GM21423 (cell line): ENCODE results near the gene GP9.
"Not testable (repeated sequence)": the region's sequence is repeated elsewhere in the genome, so short reads cannot be mapped to it uniquely, and the experiment has no call there.

Source experiments
- ATAC-seq: cut with Tn5 transposase; IDR thresholded peaks from one replicate; pipeline ENCODE4 v1.9.1; 2021; ENCODE audit warnings: mild to moderate bottlenecking, moderate library complexity; ENCODE audit not compliant: unreplicated experiment

The GP9 gene

GRCh38 chr3:129069313-129070085 is 8.9 kb downstream of the GP9 start:
- ATAC-seq, result not testable (repeated sequence)

- ATAC-seq, result no peak
Observed at GRCh38 chr3:129070086-129070885, 9.7 kb downstream of the GP9 start.

- ATAC-seq, result no peak
Observed at GRCh38 chr3:129077222-129077621, 16.6 kb downstream of the GP9 start.

- ATAC-seq, result no peak
Observed at GRCh38 chr3:129078510-129078909, 17.9 kb downstream of the GP9 start.

DNA sequence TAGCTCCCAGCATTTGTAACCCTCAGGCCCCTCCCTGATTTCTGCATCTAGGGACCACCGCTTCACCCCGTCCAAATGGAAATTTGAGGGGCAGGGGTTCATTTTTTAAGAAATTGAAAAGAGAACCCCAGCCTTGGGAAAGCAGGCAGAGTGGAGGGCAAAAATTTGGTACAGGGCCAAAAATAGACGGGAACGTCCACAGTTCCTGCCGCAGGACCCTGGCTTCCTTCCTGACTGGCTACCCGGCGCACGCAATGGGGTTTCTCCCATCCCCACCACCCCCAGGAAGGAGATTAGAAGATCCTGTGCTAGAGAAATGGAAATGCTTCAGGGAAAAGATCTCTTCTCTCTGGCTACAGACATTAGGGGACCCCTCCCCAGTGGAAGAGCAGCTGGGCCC is 20.9 kb downstream of the GP9 start:
- no peak for ATAC-seq

- no peak for ATAC-seq
Observed at GRCh38 chr3:129082026-129082425, 21.4 kb downstream of the GP9 start.

DNA sequence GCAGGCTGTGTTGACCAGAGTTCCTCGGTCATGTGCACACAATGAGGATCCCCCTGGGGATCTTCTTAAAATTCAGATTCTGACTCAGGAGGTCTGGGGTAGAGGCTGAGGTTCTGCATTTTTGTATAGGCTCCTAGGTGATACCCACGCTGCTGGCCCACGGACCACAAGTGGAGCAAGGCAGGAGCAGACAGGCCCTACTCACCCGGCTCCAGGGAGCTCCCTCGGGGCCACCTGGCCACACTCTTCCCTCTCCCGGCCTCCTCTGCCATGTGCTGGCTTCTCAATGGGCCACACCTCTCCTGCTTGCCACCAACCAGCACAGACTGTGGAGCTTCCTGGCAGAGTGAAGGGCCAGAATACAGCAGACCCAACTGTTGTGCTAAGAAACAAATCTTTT is 23.9 kb downstream of the GP9 start:
- no peak for ATAC-seq

DNA sequence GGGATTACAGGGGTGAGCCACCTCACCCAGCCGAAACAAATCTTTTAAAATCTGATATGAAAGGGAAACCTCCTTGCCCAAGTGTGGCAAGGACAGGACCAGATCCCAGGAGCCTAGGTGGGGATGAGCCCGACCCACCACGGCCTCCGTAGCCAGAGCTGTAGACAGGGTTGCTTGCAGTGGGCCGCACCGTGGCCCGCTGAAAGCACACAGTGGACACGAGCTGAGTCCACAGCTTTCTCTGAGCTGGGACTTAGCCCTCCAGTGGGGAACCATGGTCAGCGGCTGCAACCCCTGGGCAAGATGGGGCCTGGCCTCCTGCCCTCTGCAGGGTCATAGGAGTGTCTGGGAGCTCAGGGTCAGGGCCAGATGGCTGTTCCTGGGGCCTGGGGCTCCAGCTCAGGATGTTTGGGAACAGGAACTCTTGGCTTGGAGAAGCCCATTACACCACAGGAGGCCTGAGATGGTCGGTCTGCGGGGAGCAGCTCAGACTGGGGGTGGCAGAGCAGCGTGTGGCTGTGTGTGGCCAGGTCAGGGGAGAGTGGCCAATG is 24.7 kb downstream of the GP9 start:
- no peak for ATAC-seq

DNA sequence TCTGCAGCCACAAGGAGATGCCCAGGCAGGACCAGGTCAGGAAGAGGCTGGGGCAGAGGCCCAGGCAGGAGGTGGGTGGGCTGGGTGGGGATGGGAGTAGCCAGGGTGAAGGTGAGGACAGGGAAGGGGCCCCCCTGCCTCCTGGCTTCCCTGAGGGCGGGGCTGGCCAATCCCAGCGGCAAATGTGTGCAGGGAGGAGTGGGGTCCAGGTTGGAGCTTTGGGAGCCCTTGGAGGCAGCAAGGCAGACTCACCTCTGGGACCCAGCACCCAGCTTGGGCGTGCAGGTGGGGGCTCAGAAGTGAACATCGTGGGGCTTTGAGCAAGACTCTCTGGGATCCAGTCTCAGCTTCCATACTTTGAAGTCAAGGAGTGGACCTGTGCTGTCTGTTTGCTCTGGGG is 25.2 kb downstream of the GP9 start:
- ATAC-seq, result no peak

GRCh38 chr3:129087138-129087702 is 26.6 kb downstream of the GP9 start:
- ATAC-seq, result no peak

- peak; percentile 59 for ATAC-seq
Observed at GRCh38 chr3:129087904-129088303, 27.3 kb downstream of the GP9 start.

DNA sequence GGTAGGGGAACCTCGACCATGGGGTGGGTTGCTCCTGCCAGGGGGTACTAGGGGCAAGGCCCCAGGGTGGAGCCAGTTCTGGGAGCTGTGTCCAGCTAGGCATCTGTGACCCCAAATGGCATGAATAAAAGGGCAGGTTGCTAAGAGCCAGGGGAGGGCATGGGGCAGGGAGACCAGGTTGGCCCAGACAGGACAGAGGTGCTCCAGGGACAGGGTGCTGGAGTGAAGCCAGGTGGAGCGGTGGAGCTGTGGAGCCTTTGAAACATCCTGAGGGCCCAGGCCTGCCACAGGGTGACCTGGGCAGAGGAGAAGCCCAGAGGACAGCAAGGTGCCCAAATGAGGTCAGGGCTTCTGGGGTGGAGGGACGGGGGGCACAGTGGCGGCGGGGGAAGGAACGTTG is 27.7 kb downstream of the GP9 start:
- ATAC-seq, result not testable (repeated sequence)

DNA sequence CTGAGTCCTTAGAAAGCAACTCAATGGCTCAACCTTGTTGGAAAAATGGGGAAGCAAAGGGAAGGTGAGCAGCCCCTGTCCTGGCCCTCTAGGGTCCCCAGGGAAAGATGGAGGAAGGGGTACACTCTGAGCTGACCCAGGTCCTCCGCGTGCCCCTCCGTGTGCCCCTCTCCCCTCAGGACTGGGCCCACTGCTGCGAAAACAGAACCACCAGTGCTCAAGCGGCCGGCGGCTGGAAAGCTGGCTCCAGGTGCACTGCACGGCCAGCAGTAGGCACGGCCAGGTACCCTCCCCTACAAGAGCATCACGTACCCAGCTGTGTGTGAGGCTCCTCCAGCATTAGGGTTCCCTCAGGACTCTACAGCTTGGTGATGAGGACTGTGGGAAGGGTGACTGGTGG is 34.7 kb downstream of the GP9 start:
- no peak for ATAC-seq

GRCh38 chr3:129100274-129100673 is 39.7 kb downstream of the GP9 start:
- no peak for ATAC-seq

DNA sequence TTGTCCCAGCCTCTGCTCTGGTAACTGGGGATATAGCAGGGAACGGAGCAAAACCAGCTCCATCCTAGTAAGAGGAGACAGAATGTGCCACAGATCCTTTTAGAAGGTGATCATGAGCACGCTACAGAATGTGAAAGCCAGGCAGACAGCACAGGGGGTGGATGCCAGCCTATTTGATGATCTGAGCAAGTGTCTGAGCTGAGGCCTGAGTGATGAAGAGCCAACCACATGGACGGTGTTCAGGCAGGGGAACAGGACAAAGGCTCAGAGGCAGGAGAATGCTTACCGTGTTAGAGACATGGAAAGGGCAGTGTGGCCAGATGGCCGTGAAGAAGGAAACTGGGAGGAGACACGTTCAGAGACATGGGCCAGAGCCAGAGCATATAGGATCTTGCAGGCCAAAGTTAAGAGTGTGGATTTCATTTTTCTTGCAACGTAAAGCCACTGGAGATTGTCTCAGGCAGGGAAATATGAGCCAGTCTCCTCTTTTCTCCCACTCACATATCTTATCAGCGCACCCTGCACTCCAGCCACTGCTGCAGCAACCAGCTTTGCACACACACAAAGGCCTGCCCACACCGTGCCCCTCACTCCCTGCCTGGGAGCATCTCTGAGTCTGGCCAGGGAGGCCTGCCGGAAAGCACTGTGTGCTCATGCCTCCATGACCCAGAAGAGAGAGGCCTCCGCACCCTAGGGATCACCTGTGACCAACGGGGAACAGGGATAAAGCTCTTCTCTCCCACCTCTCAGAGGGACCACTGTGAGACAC is 41.0 kb downstream of the GP9 start:
- no peak for ATAC-seq

DNA sequence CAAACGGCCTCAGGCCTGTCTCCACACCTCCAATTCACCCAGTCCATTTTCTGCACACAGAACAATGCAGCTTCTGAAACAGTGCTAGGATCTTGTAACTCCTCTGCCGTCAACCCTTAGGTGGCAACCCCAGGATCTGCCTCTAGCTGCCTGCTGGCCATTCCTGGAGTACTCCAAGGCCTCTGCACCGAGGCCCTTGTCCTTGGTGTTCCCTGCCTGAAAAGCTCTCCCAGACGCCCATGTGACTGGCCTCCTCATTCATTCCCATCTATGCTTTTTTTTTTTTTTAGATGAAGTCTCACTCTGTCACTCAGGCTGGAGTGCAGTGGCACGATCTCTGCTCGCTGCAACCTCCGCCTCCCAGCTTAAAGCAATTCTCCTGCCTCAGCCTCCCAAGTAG is 42.7 kb downstream of the GP9 start:
- no peak for ATAC-seq

- ATAC-seq, result no peak
Observed at GRCh38 chr3:129104051-129104450, 43.5 kb downstream of the GP9 start.

DNA sequence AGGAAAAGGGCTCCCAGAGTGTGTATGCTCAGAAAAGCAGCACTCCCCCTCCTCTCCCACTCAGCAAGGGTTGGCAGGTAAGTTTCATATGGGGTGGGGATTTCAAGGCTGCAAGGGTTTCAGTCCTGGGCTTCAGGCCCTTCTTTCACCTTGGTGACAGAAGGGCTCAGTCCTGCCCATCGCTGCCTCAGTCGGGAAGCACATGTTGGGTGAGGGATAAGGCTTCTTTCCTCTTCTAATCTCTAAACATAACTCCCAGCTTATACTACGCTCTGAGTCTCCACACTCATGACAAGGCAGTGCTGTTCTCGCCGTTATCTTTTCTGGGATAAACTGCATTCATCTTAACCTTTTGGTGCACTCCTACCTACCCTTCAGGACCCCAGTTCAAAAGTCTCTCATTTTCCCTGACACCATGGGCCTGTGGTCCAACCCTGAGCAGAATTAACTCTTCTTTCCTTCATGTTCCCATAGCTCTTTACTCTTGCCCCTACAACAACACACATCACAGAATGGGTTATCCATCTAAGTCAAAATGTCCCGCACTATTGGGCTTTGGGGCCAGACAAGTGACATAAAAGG is 44.0 kb downstream of the GP9 start:
- ATAC-seq, result no peak

GRCh38 chr3:129105862-129106261 is 45.3 kb downstream of the GP9 start:
- ATAC-seq, result no peak

GRCh38 chr3:129106320-129106719 is 45.7 kb downstream of the GP9 start:
- ATAC-seq, result no peak
